Trophoblast cell (in vitro differentiated cells and primary cell): ENCODE measurements around the gene SEZ6.

Experiments used
- DNase-seq, 2 donors: peaks; one replicate each; pipeline ENCODE4 v3.0.0-alpha.2; 2016
- H2AFZ ChIP-seq: 2 replicates; pipeline ENCODE4 v1.6.1; 2013; ENCODE audit warnings: low read length, moderate library complexity, mild to moderate bottlenecking; ENCODE audit not compliant: insufficient read depth, poor library complexity
- H2AK5ac ChIP-seq: 2 replicates; pipeline ENCODE4 v1.6.1; 2013; ENCODE audit warnings: mild to moderate bottlenecking, low read length
- H2BK120ac ChIP-seq: 2 replicates; pipeline ENCODE4 v1.6.1; 2013; ENCODE audit warnings: low read length, mild to moderate bottlenecking, moderate library complexity; ENCODE audit not compliant: insufficient read depth, poor library complexity
- H2BK12ac ChIP-seq: 2 replicates; pipeline ENCODE4 v1.6.1; 2013; ENCODE audit warnings: mild to moderate bottlenecking, low read length, moderate library complexity
- H2BK5ac ChIP-seq: 2 replicates; pipeline ENCODE4 v1.6.1; 2013; ENCODE audit warnings: low read length, low read depth, moderate library complexity, mild to moderate bottlenecking; ENCODE audit not compliant: poor library complexity
- H3K14ac ChIP-seq: 2 replicates; pipeline ENCODE4 v1.6.1; 2013; ENCODE audit warnings: mild to moderate bottlenecking, low read length
- H3K18ac ChIP-seq: 2 replicates; pipeline ENCODE4 v1.6.1; 2013; ENCODE audit warnings: mild to moderate bottlenecking, low read length
- H3K23ac ChIP-seq: 2 replicates; pipeline ENCODE4 v1.6.1; 2013; ENCODE audit warnings: low read length
- H3K27ac ChIP-seq: 2 replicates; pipeline ENCODE4 v1.5.1; 2013; ENCODE audit warnings: low read depth, mild to moderate bottlenecking, inconsistent platforms, low read length, moderate library complexity
- H3K27me3 ChIP-seq: 2 replicates; pipeline ENCODE4 v1.6.1; 2013; ENCODE audit warnings: inconsistent platforms, mild to moderate bottlenecking, low read length, moderate library complexity; ENCODE audit not compliant: insufficient read depth
- H3K36me3 ChIP-seq, 2 experiments: 1 replicate in 1 of 2; 2 replicates in 1 of 2; pipeline ENCODE4 v1.6.1; 2013; ENCODE audit warnings: low read length in 2 of 2, mild to moderate bottlenecking in 2 of 2, moderate library complexity in 1 of 2; ENCODE audit not compliant: insufficient read depth in 2 of 2, control insufficient read depth in 1 of 2
- H3K4ac ChIP-seq: 2 replicates; pipeline ENCODE4 v1.6.1; 2013; ENCODE audit warnings: low read depth, mild to moderate bottlenecking, low read length, moderate library complexity
- H3K4me1 ChIP-seq, 2 experiments: 1 replicate in 1 of 2; 2 replicates in 1 of 2; pipeline ENCODE4 v1.6.1; 2013; ENCODE audit warnings: low read length in 2 of 2, mild to moderate bottlenecking in 2 of 2, moderate library complexity in 1 of 2; ENCODE audit not compliant: insufficient read depth in 2 of 2, control insufficient read depth in 1 of 2
- H3K4me2 ChIP-seq: 2 replicates; pipeline ENCODE4 v1.6.1; 2013; ENCODE audit warnings: inconsistent platforms, mild to moderate bottlenecking, low read length, moderate library complexity
- H3K4me3 ChIP-seq: 2 replicates; pipeline ENCODE4 v1.5.1; 2013; ENCODE audit warnings: mild to moderate bottlenecking, low read depth, low read length, inconsistent platforms
- H3K79me1 ChIP-seq: one replicate; pipeline ENCODE4 v1.6.1; 2013; ENCODE audit warnings: low read length
- H3K79me2 ChIP-seq: 2 replicates; pipeline ENCODE4 v1.6.1; 2013; ENCODE audit warnings: low read length, mild to moderate bottlenecking; ENCODE audit not compliant: control insufficient read depth, insufficient read depth, poor library complexity
- H3K9ac ChIP-seq: 2 replicates; pipeline ENCODE4 v1.6.1; 2013; ENCODE audit warnings: mild to moderate bottlenecking, low read length
- H3K9me3 ChIP-seq: 2 replicates; pipeline ENCODE4 v1.6.1; 2013; ENCODE audit warnings: low read depth, mild to moderate bottlenecking, control low read depth, inconsistent platforms, low read length; ENCODE audit not compliant: insufficient read depth
- H4K12ac ChIP-seq: 2 replicates; pipeline ENCODE4 v1.6.1; 2013; ENCODE audit warnings: low read depth, mild to moderate bottlenecking, low read length, moderate library complexity
- H4K8ac ChIP-seq: 2 replicates; pipeline ENCODE4 v1.6.1; 2013; ENCODE audit warnings: low read depth, mild to moderate bottlenecking, low read length, moderate library complexity
- H4K91ac ChIP-seq: one replicate; pipeline ENCODE4 v1.6.1; 2013; ENCODE audit warnings: low read depth, mild to moderate bottlenecking, low read length, moderate library complexity
- WGBS: extraction: QIAGEN DNeasy Blood & Tissue Kit; methylation state at CpG from one replicate; pipeline ENCODE4 v1.1.7; 2013; ENCODE audit warnings: missing lambda C conversion rate; ENCODE audit not compliant: insufficient read length, insufficient coverage; ENCODE audit errors: extremely low coverage; 5-methylcytosine and 5-hydroxymethylcytosine counted together

SEZ6 gene

DNA sequence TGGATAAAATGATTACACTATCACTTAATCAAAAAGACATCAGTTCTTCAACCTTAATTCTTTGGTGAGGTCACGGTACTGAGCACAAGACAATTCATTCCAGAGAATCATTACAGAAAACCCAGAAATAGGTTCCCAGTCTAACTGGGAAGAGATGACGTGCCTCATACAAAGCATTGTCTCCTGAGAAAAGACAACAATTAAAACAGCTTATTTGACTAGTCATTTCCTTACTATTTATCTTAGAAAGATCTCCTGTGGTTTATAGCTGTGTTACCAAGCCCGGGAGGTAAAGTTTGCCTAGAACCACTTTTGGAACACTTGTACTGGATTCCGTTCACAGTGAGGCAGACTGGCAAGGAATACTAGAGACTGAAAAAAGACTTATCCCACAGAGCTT, 59.6 kb downstream of the SEZ6 start:
- Histone ChIP-seq H3K79me1 (peaks cover 15% of the 10 kb centered on the region), H3K4me1 (peaks cover 3% of the 10 kb centered on the region in 2 experiments), H3K23ac (no peak overlapping the region), H3K14ac (no peak overlapping the region), H2BK12ac (no peak overlapping the region), H2BK5ac (no peak overlapping the region), H3K36me3 (peaks cover 4 to 9% of the 10 kb centered on the region in 2 experiments), H3K4me3 (no peak overlapping the region), H3K4me2 (no peak overlapping the region), H2AK5ac (no peak overlapping the region), H4K91ac (no peak overlapping the region), H3K27me3 (no peaks in the 10 kb centered on the region), H3K27ac (no peak overlapping the region), H3K18ac (no peak overlapping the region), H3K9me3 (no peaks in the 10 kb centered on the region), H4K8ac (no peak overlapping the region), H2BK120ac (no peak overlapping the region), H3K79me2 (peaks cover 27% of the 10 kb centered on the region), H3K9ac (no peak overlapping the region), H4K12ac (no peak overlapping the region), H3K4ac (peak overlapping the region; percentile 87), H2AFZ (no peak overlapping the region)
- no peak for DNase-seq
- no CpG with 5 or more reads among the region's 4 CpGs for WGBS

DNA sequence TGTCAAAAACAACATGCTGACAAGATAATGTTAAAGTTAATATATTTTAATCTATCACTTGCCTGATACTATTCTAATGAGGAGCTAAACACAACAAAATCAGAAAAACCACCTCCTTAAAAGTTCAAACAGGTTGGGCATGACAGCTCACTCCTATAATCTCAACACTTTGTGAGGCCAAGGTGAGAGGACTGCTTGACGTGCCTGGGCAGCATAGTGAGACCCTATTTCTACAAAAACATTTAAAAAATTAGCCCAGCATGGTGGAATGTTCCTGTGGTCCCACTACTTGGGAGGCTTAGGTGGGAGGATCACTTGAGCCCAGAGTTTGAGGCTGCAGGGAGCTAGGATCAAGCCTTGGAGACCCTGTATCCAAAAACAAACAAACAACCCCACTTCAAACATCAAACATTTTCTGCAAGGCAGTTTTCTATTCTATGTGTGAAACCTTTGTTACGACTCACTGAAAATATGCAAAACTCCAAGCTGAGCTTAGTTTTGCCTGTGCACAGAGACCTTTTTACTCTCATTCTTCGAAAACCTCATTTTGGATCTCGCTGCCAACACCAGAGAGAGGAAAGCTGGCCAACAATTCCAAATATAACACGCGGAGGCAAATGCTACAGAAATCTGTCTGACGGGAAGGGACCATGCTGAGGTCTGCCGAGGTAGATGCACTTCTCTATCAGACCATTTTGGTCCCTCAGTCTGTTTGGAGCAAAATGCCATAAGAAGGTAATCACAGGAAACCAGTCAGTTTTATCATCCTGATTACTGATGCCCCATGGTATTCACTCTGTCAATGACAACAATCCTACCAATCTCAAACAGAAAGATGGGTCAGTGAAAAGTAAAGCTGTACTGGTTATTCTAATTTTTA, 60.7 kb downstream of the SEZ6 start:
- H3K36me3 ChIP-seq, result peaks cover 6 to 9% of the 10 kb centered on the region in 2 experiments
- H2BK12ac ChIP-seq, result no peak overlapping the region
- H3K23ac ChIP-seq, result no peak overlapping the region
- H2BK5ac ChIP-seq, result no peak overlapping the region
- H3K4me3 ChIP-seq, result no peak overlapping the region
- H4K91ac ChIP-seq, result no peak overlapping the region
- H3K79me2 ChIP-seq, result peaks cover 20% of the 10 kb centered on the region
- no peak overlapping the region for H4K8ac ChIP-seq
- H4K12ac ChIP-seq, result no peak overlapping the region
- peaks cover 3% of the 10 kb centered on the region in 2 experiments for H3K4me1 ChIP-seq
- no peak overlapping the region for H3K27ac ChIP-seq
- no peak overlapping the region for H3K14ac ChIP-seq
- H2AK5ac ChIP-seq, result no peak overlapping the region
- H3K79me1 ChIP-seq, result peaks cover 8% of the 10 kb centered on the region
- no peak overlapping the region for H2AFZ ChIP-seq
- H3K9ac ChIP-seq, result no peak overlapping the region
- no peak overlapping the region for H2BK120ac ChIP-seq
- H3K9me3 ChIP-seq, result no peaks in the 10 kb centered on the region
- no peaks in the 10 kb centered on the region for H3K27me3 ChIP-seq
- peak overlapping the region; percentile 72 for H3K4ac ChIP-seq
- no peak for DNase-seq
- no peak overlapping the region for H3K18ac ChIP-seq
- H3K4me2 ChIP-seq, result no peak overlapping the region
- no CpG with 5 or more reads among the region's 8 CpGs for WGBS

DNA sequence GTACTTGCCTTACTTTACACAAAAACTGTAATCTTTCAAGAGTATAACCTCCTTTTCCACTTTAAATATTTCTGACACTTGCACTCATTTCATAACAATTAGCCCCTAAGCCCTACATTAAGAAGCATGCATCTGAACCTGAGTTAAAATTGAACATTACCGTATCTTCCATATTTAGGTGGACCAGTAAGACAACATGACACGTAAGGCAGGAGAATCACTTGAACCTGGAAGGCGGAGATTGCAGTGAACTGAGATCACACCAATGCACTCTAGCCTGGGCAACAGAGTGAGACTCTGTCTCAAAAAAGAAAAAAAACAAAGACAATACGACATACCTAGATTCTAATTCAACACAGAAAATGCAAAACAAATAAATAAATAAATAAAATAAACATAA, 61.5 kb downstream of the SEZ6 start:
- no peak overlapping the region for H2BK120ac ChIP-seq
- H4K12ac ChIP-seq, result no peak overlapping the region
- peaks cover 3% of the 10 kb centered on the region in 2 experiments for H3K4me1 ChIP-seq
- H3K4ac ChIP-seq, result no peak overlapping the region
- H2BK5ac ChIP-seq, result no peak overlapping the region
- H3K18ac ChIP-seq, result no peak overlapping the region
- no peak overlapping the region for H4K8ac ChIP-seq
- H2AK5ac ChIP-seq, result no peak overlapping the region
- H3K14ac ChIP-seq, result no peak overlapping the region
- H2BK12ac ChIP-seq, result no peak overlapping the region
- H3K9ac ChIP-seq, result no peak overlapping the region
- peaks cover 14% of the 10 kb centered on the region for H3K79me2 ChIP-seq
- no peak overlapping the region for H2AFZ ChIP-seq
- no peak overlapping the region for H3K23ac ChIP-seq
- H4K91ac ChIP-seq, result no peak overlapping the region
- H3K79me1 ChIP-seq, result peaks cover 2% of the 10 kb centered on the region
- no peak for DNase-seq
- no CpG with 5 or more reads among the region's 4 CpGs for WGBS
- no peak overlapping the region for H3K4me2 ChIP-seq
- no peaks in the 10 kb centered on the region for H3K27me3 ChIP-seq
- no peak overlapping the region for H3K27ac ChIP-seq
- no peak overlapping the region for H3K4me3 ChIP-seq
- H3K9me3 ChIP-seq, result no peaks in the 10 kb centered on the region
- H3K36me3 ChIP-seq, result peaks cover 6 to 9% of the 10 kb centered on the region in 2 experiments

GRCh38 chr17:28942925-28943324, 62.9 kb downstream of the SEZ6 start:
- no peak overlapping the region for H3K14ac ChIP-seq
- H4K12ac ChIP-seq, result no peak overlapping the region
- H3K4me1 ChIP-seq, result no peaks in the 10 kb centered on the region
- H4K91ac ChIP-seq, result no peak overlapping the region
- H3K9me3 ChIP-seq, result no peaks in the 10 kb centered on the region
- no CpG with 5 or more reads among the region's 2 CpGs for WGBS
- H2AK5ac ChIP-seq, result no peak overlapping the region
- no peak overlapping the region for H2BK120ac ChIP-seq
- no peak overlapping the region for H4K8ac ChIP-seq
- no peak overlapping the region for H3K9ac ChIP-seq
- no peak overlapping the region for H3K4me2 ChIP-seq
- H3K79me1 ChIP-seq, result no peaks in the 10 kb centered on the region
- H3K79me2 ChIP-seq, result peaks cover 14% of the 10 kb centered on the region
- H3K4me3 ChIP-seq, result no peak overlapping the region
- no peak overlapping the region for H2BK12ac ChIP-seq
- no peak for DNase-seq
- peak overlapping the region; percentile 52 for H3K4ac ChIP-seq
- H3K18ac ChIP-seq, result no peak overlapping the region
- no peak overlapping the region for H2BK5ac ChIP-seq
- no peak overlapping the region for H2AFZ ChIP-seq
- peaks cover 6 to 12% of the 10 kb centered on the region in 2 experiments for H3K36me3 ChIP-seq
- no peak overlapping the region for H3K23ac ChIP-seq
- no peak overlapping the region for H3K27ac ChIP-seq
- no peaks in the 10 kb centered on the region for H3K27me3 ChIP-seq
